Kidney (tissue), 14 donors: ENCODE results near the gene STAT1. TPM values are rescaled to one million over a fixed set of nuclear protein-coding genes. Genes with fewer than 3 reads are reported as not detected.

Experiments
- DNase-seq, 5 donors: peaks; one replicate each; pipeline ENCODE4 v3.0.0-alpha.2; 2013 to 2020
- FAIRE-seq: peaks from 2 replicates; lab custom pipeline; 2012; peaks lifted over from hg19 to GRCh38; lab: Jason Lieb, UNC
- H3K27ac ChIP-seq, 2 donors: one replicate each; pipeline ENCODE4 v1.7.0; 2013; ENCODE audit warnings: low read depth in 2 of 2, low read length in 2 of 2, inconsistent platforms in 1 of 2
- H3K27me3 ChIP-seq: one replicate; pipeline ENCODE4 v1.7.1; 2013; ENCODE audit warnings: low read length, inconsistent platforms; ENCODE audit not compliant: control insufficient read depth, insufficient read depth
- H3K36me3 ChIP-seq, 3 donors: one replicate each; pipeline versions ENCODE4 v1.7.0 to v1.7.1; 2013; ENCODE audit warnings: low read length in 3 of 3, control low read depth in 1 of 3, inconsistent platforms in 1 of 3; ENCODE audit not compliant: insufficient read depth in 3 of 3, control insufficient read depth in 2 of 3
- H3K4me1 ChIP-seq, 3 donors: one replicate each; pipeline versions ENCODE4 v1.7.0 to v1.7.1; 2013; ENCODE audit warnings: low read length in 3 of 3, inconsistent platforms in 1 of 3, low read depth in 1 of 3; ENCODE audit not compliant: control insufficient read depth in 2 of 3, insufficient read depth in 2 of 3
- H3K4me3 ChIP-seq, 3 donors: one replicate each; pipeline versions ENCODE4 v1.7.0 to v1.8.1; 2013; ENCODE audit warnings: low read length in 3 of 3, control low read depth in 1 of 3, inconsistent platforms in 1 of 3
- H3K9ac ChIP-seq, 3 donors: one replicate each; pipeline versions ENCODE4 v1.7.0 to v1.7.1; 2013; ENCODE audit warnings: low read length in 3 of 3, control low read depth in 1 of 3, inconsistent platforms in 1 of 3
- H3K9me3 ChIP-seq, 3 donors: one replicate each; pipeline versions ENCODE4 v1.7.0 to v1.7.1; 2013; ENCODE audit warnings: low read length in 3 of 3, control low read depth in 1 of 3, inconsistent platforms in 1 of 3; ENCODE audit not compliant: control insufficient read depth in 2 of 3, insufficient read depth in 1 of 3
- CTCF ChIP-seq: IDR thresholded peaks from 3 replicates; pipeline ENCODE4 v1.5.1; 2012; ENCODE audit warnings: mild to moderate bottlenecking, moderate library complexity, borderline replicate concordance; ENCODE audit not compliant: insufficient read depth; ENCODE audit errors: extremely low read depth
- intact Hi-C: fragments of 100-400 bp; cut with DNase I; formaldehyde crosslinking; loops from one replicate; pipeline ENCODE4 v1.11.1; 2022
- polyA plus RNA-seq: library from polyadenylated mRNA; stranded (reverse); fragments of 350-450 nt; fragmentation: Illumina TruSeq; extraction: RNeasy Lipid Tissue Mini Kit (QIAGEN cat#74804); gene quantifications from one replicate; pipeline ENCODE4 v1.2.3, GENCODE V29; 2014; ENCODE audit warnings: low read depth, low replicate concordance; ENCODE audit not compliant: insufficient read depth
- total RNA-seq: library from RNA; stranded (reverse); fragmentation: NEBNext Ultra II Directional; extraction: Animal tissue kit (Norgen Biotek cat#: 25700); gene quantifications from one replicate; pipeline ENCODE4 v1.2.1, GENCODE V29; 2021
- donor health status: control.
- donor health status: control.
- donor health status: control.
- donor health status: control.
- donor health status: control.
- donor health status: DM: yes; HTN: yes; CAD: no.
- donor health status: Normal renal cell carcinoma (clear cell type).

The STAT1 gene
- total and polyA plus RNA-seq, 2 donors from 2014 or later = 37.5 to 121 TPM

GRCh38 chr2:191015239-191015638 lies 1.3 kb upstream of the STAT1 start:
- Histone ChIP-seq H3K36me3 (no peaks in the 10 kb centered on the region), H3K9me3 (no peaks in the 10 kb centered on the region), H3K27me3 (no peaks in the 10 kb centered on the region), H3K4me3 (no peak overlapping the region), H3K27ac (no peak overlapping the region), H3K9ac (no peak overlapping the region), H3K4me1 (peaks cover 0 to 15% (median 5%) of the 10 kb centered on the region in 3 donors)
- intact Hi-C loops = no loop called here
- no peak for TF ChIP-seq CTCF
- FAIRE-seq (no peak), DNase-seq (no peak)

- intact Hi-C loops = no loop called here
- no peak for FAIRE-seq
Observed at GRCh38 chr2:191014653-191015020, 666 bp upstream of the STAT1 start.

GRCh38 chr2:191013682-191013931 lies 364 bp downstream of the STAT1 start:
- peaks cover 0 to 15% (median 0%) of the 10 kb centered on the region in 3 donors for H3K4me1 ChIP-seq
- H3K36me3 ChIP-seq = peaks cover 0 to 3% (median 3%) of the 10 kb centered on the region in 3 donors
- DNase-seq (no peak), FAIRE-seq (no peak)
- TF ChIP-seq CTCF = no peak
- peak overlapping the region; percentile 91 to 97 for H3K27ac ChIP-seq
- no peaks in the 10 kb centered on the region for H3K27me3 ChIP-seq
- peak overlapping the region; percentile 79 to 98 (median 91) for H3K9ac ChIP-seq
- intact Hi-C loops = no loop called here
- no peaks in the 10 kb centered on the region for H3K9me3 ChIP-seq
- H3K4me3 ChIP-seq = peak overlapping the region; percentile 85 to 100 (median 99)

More at GRCh38 chr2:191014653-191015020, 666 bp upstream of the STAT1 start:
- Histone ChIP-seq H3K27me3 (no peaks in the 10 kb centered on the region), H3K9ac (peak overlapping the region in 2 of 3 donors; percentile 65 to 81), H3K36me3 (no peaks in the 10 kb centered on the region), H3K27ac (peak overlapping the region; percentile 91 to 97), H3K9me3 (no peaks in the 10 kb centered on the region), H3K4me1 (peaks cover 0 to 15% (median 4%) of the 10 kb centered on the region in 3 donors), H3K4me3 (peak overlapping the region; percentile 82 to 86 (median 85))
- no peak for DNase-seq
- no peak for TF ChIP-seq CTCF
